ENCODE results near the gene EDC3.
"Not testable (repeated sequence)": the region's sequence is repeated elsewhere in the genome, so short reads cannot be mapped to it uniquely, and the experiment has no call there.

EDC3 gene

GRCh38 chr15:74674161-74674560 is 21.7 kb downstream of the EDC3 start:
- H3K4me1 ChIP-seq (ENCODE audit: control insufficient read depth in 1 of 2, insufficient read depth in 2 of 2, low read length in 2 of 2): no peaks in the 10 kb centered on the region
- no peak overlapping the region for H3K4me3 ChIP-seq (ENCODE audit: low read depth in 1 of 2, low read length in 2 of 2)
- H3K27me3 ChIP-seq (ENCODE audit: control insufficient read depth in 1 of 2, insufficient read depth in 2 of 2, low read length in 2 of 2): no peaks in the 10 kb centered on the region
- H3K27ac ChIP-seq (ENCODE audit: low read depth, low read length): no peak overlapping the region
- H3K9ac ChIP-seq (ENCODE audit: low read depth in 1 of 2, low read length in 2 of 2): no peak overlapping the region
- peaks cover 22 to 34% of the 10 kb centered on the region in 2 donors for H3K36me3 ChIP-seq (ENCODE audit: control insufficient read depth in 1 of 2, insufficient read depth in 2 of 2, low read length in 2 of 2)
- no peaks in the 10 kb centered on the region for H3K9me3 ChIP-seq (ENCODE audit: control insufficient read depth in 1 of 2, low read length in 2 of 2)

GRCh38 chr15:74669627-74670026 is 26.2 kb downstream of the EDC3 start:
- H3K4me3 ChIP-seq (ENCODE audit: low read depth in 1 of 2, low read length in 2 of 2): no peak overlapping the region
- no peak overlapping the region for H3K27ac ChIP-seq (ENCODE audit: low read depth, low read length)
- no peak overlapping the region for H3K9ac ChIP-seq (ENCODE audit: low read depth in 1 of 2, low read length in 2 of 2)
- no peaks in the 10 kb centered on the region for H3K9me3 ChIP-seq (ENCODE audit: control insufficient read depth in 1 of 2, low read length in 2 of 2)
- H3K36me3 ChIP-seq (ENCODE audit: control insufficient read depth in 1 of 2, insufficient read depth in 2 of 2, low read length in 2 of 2): peaks cover 27 to 36% of the 10 kb centered on the region in 2 donors
- no peaks in the 10 kb centered on the region for H3K27me3 ChIP-seq (ENCODE audit: control insufficient read depth in 1 of 2, insufficient read depth in 2 of 2, low read length in 2 of 2)
- peaks cover 3 to 8% of the 10 kb centered on the region in 2 donors for H3K4me1 ChIP-seq (ENCODE audit: control insufficient read depth in 1 of 2, insufficient read depth in 2 of 2, low read length in 2 of 2)

GRCh38 chr15:74667975-74668374 is 27.8 kb downstream of the EDC3 start:
- no peak overlapping the region for H3K4me3 ChIP-seq (ENCODE audit: low read depth in 1 of 2, low read length in 2 of 2)
- H3K27me3 ChIP-seq (ENCODE audit: control insufficient read depth in 1 of 2, insufficient read depth in 2 of 2, low read length in 2 of 2): no peaks in the 10 kb centered on the region
- peaks cover 17 to 19% of the 10 kb centered on the region in 2 donors for H3K4me1 ChIP-seq (ENCODE audit: control insufficient read depth in 1 of 2, insufficient read depth in 2 of 2, low read length in 2 of 2)
- H3K9me3 ChIP-seq (ENCODE audit: control insufficient read depth in 1 of 2, low read length in 2 of 2): no peaks in the 10 kb centered on the region
- peaks cover 24 to 29% of the 10 kb centered on the region in 2 donors for H3K36me3 ChIP-seq (ENCODE audit: control insufficient read depth in 1 of 2, insufficient read depth in 2 of 2, low read length in 2 of 2)
- H3K27ac ChIP-seq (ENCODE audit: low read depth, low read length): no peak overlapping the region
- H3K9ac ChIP-seq (ENCODE audit: low read depth in 1 of 2, low read length in 2 of 2): no peak overlapping the region

DNA sequence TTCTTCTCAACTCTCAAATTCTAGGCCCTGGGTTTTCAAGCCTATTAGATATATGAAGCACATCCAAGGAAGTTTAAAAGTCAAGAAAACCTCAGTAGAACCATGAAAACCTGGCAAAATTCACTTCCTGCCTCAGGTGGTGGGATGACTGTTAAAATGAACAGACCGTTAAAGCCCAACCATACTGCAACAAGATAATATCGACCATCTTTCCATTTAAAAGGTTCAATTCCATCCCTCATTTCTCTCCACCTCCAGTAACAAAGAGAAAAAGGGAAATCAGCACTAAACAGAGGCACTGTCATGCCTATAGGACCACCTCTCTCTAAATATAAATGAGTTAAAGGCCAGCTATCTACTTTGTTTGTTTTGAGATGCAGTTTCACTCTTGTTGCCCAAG is 31.2 kb downstream of the EDC3 start:
- H3K27me3 ChIP-seq (ENCODE audit: control insufficient read depth in 1 of 2, insufficient read depth in 2 of 2, low read length in 2 of 2): no peaks in the 10 kb centered on the region
- no peak overlapping the region for H3K9ac ChIP-seq (ENCODE audit: low read depth in 1 of 2, low read length in 2 of 2)
- no peak overlapping the region for H3K27ac ChIP-seq (ENCODE audit: low read depth, low read length)
- H3K36me3 ChIP-seq (ENCODE audit: control insufficient read depth in 1 of 2, insufficient read depth in 2 of 2, low read length in 2 of 2): peaks cover 6 to 8% of the 10 kb centered on the region in 2 donors
- H3K4me3 ChIP-seq (ENCODE audit: low read depth in 1 of 2, low read length in 2 of 2): peak overlapping the region in 1 of 2 donors; percentile 4
- H3K4me1 ChIP-seq (ENCODE audit: control insufficient read depth in 1 of 2, insufficient read depth in 2 of 2, low read length in 2 of 2): peaks cover 21 to 28% of the 10 kb centered on the region in 2 donors
- no peaks in the 10 kb centered on the region for H3K9me3 ChIP-seq (ENCODE audit: control insufficient read depth in 1 of 2, low read length in 2 of 2)

DNA sequence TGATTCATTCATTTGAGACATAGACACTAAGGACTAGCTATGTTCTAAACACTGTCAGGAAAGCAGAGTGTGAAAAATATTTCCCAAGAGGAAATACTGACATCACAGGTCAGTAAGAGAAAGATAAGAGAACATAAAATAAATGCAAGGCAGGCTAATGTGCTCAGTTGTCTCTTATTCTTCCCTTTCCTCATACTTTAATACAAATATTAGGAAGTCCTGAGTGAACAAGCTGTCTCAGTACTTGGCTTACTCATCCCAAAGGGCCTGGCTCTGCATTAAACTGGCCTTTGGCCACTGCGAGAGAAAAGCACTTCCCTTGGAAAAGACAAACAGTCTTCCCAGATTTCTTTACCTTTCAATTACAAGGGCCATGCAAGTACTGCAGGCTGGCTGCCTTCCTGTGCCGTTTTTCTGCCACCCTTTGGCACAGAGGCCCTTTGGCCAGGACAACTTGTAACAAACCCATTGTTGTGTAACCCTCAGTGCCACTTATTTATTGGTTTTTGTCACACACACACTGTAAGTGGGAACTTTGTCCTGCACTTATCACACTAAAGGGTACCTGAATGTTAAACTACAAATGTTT is 31.7 kb downstream of the EDC3 start:
- peaks cover 3 to 8% of the 10 kb centered on the region in 2 donors for H3K36me3 ChIP-seq (ENCODE audit: control insufficient read depth in 1 of 2, insufficient read depth in 2 of 2, low read length in 2 of 2)
- no peaks in the 10 kb centered on the region for H3K27me3 ChIP-seq (ENCODE audit: control insufficient read depth in 1 of 2, insufficient read depth in 2 of 2, low read length in 2 of 2)
- H3K9ac ChIP-seq (ENCODE audit: low read depth in 1 of 2, low read length in 2 of 2): no peak overlapping the region
- peak overlapping the region; percentile 4 to 10 for H3K4me3 ChIP-seq (ENCODE audit: low read depth in 1 of 2, low read length in 2 of 2)
- no peaks in the 10 kb centered on the region for H3K9me3 ChIP-seq (ENCODE audit: control insufficient read depth in 1 of 2, low read length in 2 of 2)
- peaks cover 21 to 28% of the 10 kb centered on the region in 2 donors for H3K4me1 ChIP-seq (ENCODE audit: control insufficient read depth in 1 of 2, insufficient read depth in 2 of 2, low read length in 2 of 2)
- peak overlapping the region; percentile 61 for H3K27ac ChIP-seq (ENCODE audit: low read depth, low read length)

DNA sequence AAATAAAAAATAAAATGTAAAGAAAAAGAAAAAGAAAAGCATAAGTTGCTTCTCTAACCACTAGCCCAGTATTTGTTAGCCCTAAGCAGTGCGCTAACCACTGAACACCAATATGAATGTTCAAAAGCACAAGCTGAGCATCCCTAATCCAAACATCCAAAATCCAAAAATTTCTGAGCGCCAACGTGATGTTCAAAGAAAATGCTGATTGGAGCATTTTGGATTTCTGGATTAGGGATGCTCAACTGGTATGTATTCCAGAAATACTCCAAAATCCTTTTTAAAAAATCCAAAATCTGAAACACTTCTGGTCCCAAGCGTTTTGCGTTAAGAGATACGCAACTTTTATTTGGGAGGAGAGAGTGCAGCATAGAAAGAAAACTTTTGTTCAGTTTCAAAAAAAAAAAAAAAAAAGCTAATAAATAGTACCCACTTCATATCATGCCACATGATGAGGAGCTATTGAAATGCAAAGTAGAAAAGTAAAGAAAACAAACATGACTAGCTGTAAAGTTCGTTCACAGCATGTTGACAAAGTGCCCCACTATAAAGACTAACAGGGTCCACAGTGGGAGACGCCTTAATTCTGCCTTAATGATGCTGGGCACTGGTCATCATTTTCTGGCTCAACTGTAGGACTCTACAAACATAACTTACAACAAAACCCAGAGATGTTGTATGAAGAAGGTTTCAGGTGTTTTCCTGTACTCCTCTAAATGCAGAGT is 32.4 kb downstream of the EDC3 start:
- Histone ChIP-seq H3K4me3 (ENCODE audit: low read depth in 1 of 2, low read length in 2 of 2) (peak overlapping the region in 1 of 2 donors; percentile 10), H3K4me1 (ENCODE audit: control insufficient read depth in 1 of 2, insufficient read depth in 2 of 2, low read length in 2 of 2) (peaks cover 21 to 28% of the 10 kb centered on the region in 2 donors), H3K9ac (ENCODE audit: low read depth in 1 of 2, low read length in 2 of 2) (no peak overlapping the region), H3K36me3 (ENCODE audit: control insufficient read depth in 1 of 2, insufficient read depth in 2 of 2, low read length in 2 of 2) (peaks cover 3 to 7% of the 10 kb centered on the region in 2 donors), H3K9me3 (ENCODE audit: control insufficient read depth in 1 of 2, low read length in 2 of 2) (no peaks in the 10 kb centered on the region), H3K27ac (ENCODE audit: low read depth, low read length) (peak overlapping the region; percentile 61), H3K27me3 (ENCODE audit: control insufficient read depth in 1 of 2, insufficient read depth in 2 of 2, low read length in 2 of 2) (no peaks in the 10 kb centered on the region)

GRCh38 chr15:74662064-74662860 is 33.6 kb downstream of the EDC3 start:
- Histone ChIP-seq H3K9me3 (ENCODE audit: control insufficient read depth in 1 of 2, low read length in 2 of 2) (no peaks in the 10 kb centered on the region), H3K27me3 (ENCODE audit: control insufficient read depth in 1 of 2, insufficient read depth in 2 of 2, low read length in 2 of 2) (no peaks in the 10 kb centered on the region), H3K27ac (ENCODE audit: low read depth, low read length) (no peak overlapping the region), H3K4me1 (ENCODE audit: control insufficient read depth in 1 of 2, insufficient read depth in 2 of 2, low read length in 2 of 2) (peaks cover 29 to 37% of the 10 kb centered on the region in 2 donors), H3K36me3 (ENCODE audit: control insufficient read depth in 1 of 2, insufficient read depth in 2 of 2, low read length in 2 of 2) (peaks cover 0 to 4% of the 10 kb centered on the region in 2 donors), H3K4me3 (ENCODE audit: low read depth in 1 of 2, low read length in 2 of 2) (no peak overlapping the region), H3K9ac (ENCODE audit: low read depth in 1 of 2, low read length in 2 of 2) (no peak overlapping the region)

GRCh38 chr15:74661280-74661679 is 34.5 kb downstream of the EDC3 start:
- H3K4me1 ChIP-seq (ENCODE audit: control insufficient read depth in 1 of 2, insufficient read depth in 2 of 2, low read length in 2 of 2): peaks cover 35 to 45% of the 10 kb centered on the region in 2 donors
- H3K36me3 ChIP-seq (ENCODE audit: control insufficient read depth in 1 of 2, insufficient read depth in 2 of 2, low read length in 2 of 2); H3K4me3 ChIP-seq (ENCODE audit: low read depth in 1 of 2, low read length in 2 of 2); H3K9ac ChIP-seq (ENCODE audit: low read depth in 1 of 2, low read length in 2 of 2); H3K27ac ChIP-seq (ENCODE audit: low read depth, low read length); H3K9me3 ChIP-seq (ENCODE audit: control insufficient read depth in 1 of 2, low read length in 2 of 2); H3K27me3 ChIP-seq (ENCODE audit: control insufficient read depth in 1 of 2, insufficient read depth in 2 of 2, low read length in 2 of 2): not testable (repeated sequence)

DNA sequence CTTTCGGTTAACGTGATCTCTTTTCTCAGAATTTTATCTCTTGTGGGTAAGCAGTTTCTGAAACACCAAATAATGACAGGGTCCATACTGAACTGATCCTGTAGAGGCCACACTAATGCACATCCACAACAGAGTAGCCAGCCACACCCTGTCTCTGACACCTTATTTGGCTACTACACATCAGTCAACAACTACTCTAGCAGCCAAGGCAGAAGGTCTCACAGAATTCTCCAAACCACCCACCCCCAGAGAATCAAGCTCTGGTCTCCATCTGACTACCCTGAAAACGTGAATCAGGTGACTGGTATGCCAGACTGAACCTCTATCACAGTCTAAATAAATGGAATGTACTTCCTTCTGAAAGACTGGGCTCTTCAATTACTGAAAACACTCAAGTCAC is 38.0 kb downstream of the EDC3 start:
- Histone ChIP-seq H3K4me1 (ENCODE audit: control insufficient read depth in 1 of 2, insufficient read depth in 2 of 2, low read length in 2 of 2) (peaks cover 36 to 45% of the 10 kb centered on the region in 2 donors), H3K27ac (ENCODE audit: low read depth, low read length) (no peak overlapping the region), H3K9ac (ENCODE audit: low read depth in 1 of 2, low read length in 2 of 2) (no peak overlapping the region), H3K27me3 (ENCODE audit: control insufficient read depth in 1 of 2, insufficient read depth in 2 of 2, low read length in 2 of 2) (no peaks in the 10 kb centered on the region), H3K4me3 (ENCODE audit: low read depth in 1 of 2, low read length in 2 of 2) (no peak overlapping the region), H3K9me3 (ENCODE audit: control insufficient read depth in 1 of 2, low read length in 2 of 2) (no peaks in the 10 kb centered on the region), H3K36me3 (ENCODE audit: control insufficient read depth in 1 of 2, insufficient read depth in 2 of 2, low read length in 2 of 2) (peaks cover 6 to 10% of the 10 kb centered on the region in 2 donors)

All from duodenal mucosa (tissue), 2 donors.